Measurements from ENCODE around the gene CASR.
"Not testable (repeated sequence)": the region's sequence is repeated elsewhere in the genome, so short reads cannot be mapped to it uniquely, and the experiment has no call there.

CASR gene

GRCh38 chr3:122183521-122183892 lies at the start of gene CASR:
Gene CASR (plus strand): TSS chr3:122183668. CDS start chr3:122254190, 70,522 bp downstream.
- no peak for DNase-seq

GRCh38 chr3:122146466-122146865 lies 37.0 kb upstream of the CASR start:
- no peak for DNase-seq

- no peak for DNase-seq
Observed at GRCh38 chr3:122148941-122149627, 34.4 kb upstream of the CASR start.

- DNase-seq = no peak
Observed at GRCh38 chr3:122151480-122151879, 32.0 kb upstream of the CASR start.

GRCh38 chr3:122164983-122165382 lies 18.5 kb upstream of the CASR start:
- not testable (repeated sequence) for DNase-seq

GRCh38 chr3:122167630-122168029 lies 15.8 kb upstream of the CASR start:
- DNase-seq = no peak

- no peak for DNase-seq
Observed at GRCh38 chr3:122168044-122168443, 15.4 kb upstream of the CASR start.

GRCh38 chr3:122169911-122170310 lies 13.6 kb upstream of the CASR start:
- DNase-seq = no peak

- DNase-seq = not testable (repeated sequence)
Observed at GRCh38 chr3:122171361-122171760, 12.1 kb upstream of the CASR start.

- DNase-seq = no peak
Observed at GRCh38 chr3:122178711-122179110, 4.8 kb upstream of the CASR start.

- no peak for DNase-seq
Observed at GRCh38 chr3:122183893-122184590, 574 bp downstream of the CASR start.

GRCh38 chr3:122184591-122184929 lies 1.1 kb downstream of the CASR start:
- no peak for DNase-seq

- no peak for DNase-seq
Observed at GRCh38 chr3:122186372-122186771, 2.9 kb downstream of the CASR start.

GRCh38 chr3:122188737-122189136 lies 5.3 kb downstream of the CASR start:
- DNase-seq = no peak

GRCh38 chr3:122189357-122189756 lies 5.9 kb downstream of the CASR start:
- DNase-seq = no peak

GRCh38 chr3:122190525-122190924 lies 7.1 kb downstream of the CASR start:
- no peak for DNase-seq

- DNase-seq = no peak
Observed at GRCh38 chr3:122198966-122199365, 15.5 kb downstream of the CASR start.

- no peak for DNase-seq
Observed at GRCh38 chr3:122199552-122199951, 16.1 kb downstream of the CASR start.

- no peak for DNase-seq
Observed at GRCh38 chr3:122200661-122201060, 17.2 kb downstream of the CASR start.

- DNase-seq = not testable (repeated sequence)
Observed at GRCh38 chr3:122201476-122201875, 18.0 kb downstream of the CASR start.

GRCh38 chr3:122208579-122208978 lies 25.1 kb downstream of the CASR start:
- no peak for DNase-seq

GRCh38 chr3:122213650-122214049 lies 30.2 kb downstream of the CASR start:
- no peak for DNase-seq

- DNase-seq = no peak
Observed at GRCh38 chr3:122214711-122215110, 31.2 kb downstream of the CASR start.

GRCh38 chr3:122215592-122216298 lies 32.3 kb downstream of the CASR start:
- DNase-seq = no peak
